ENCODE results near the gene TCF7L2. TPM values are rescaled to one million over a fixed set of nuclear protein-coding genes. Genes with fewer than 3 reads are reported as not detected.
A peak's percentile ranks its signal among the peaks of the same experiment; 100 is the strongest.

TCF7L2 gene
- total and polyA plus RNA-seq, 12 donors, result 8.7 to 24.7 (median 14.8) TPM

DNA sequence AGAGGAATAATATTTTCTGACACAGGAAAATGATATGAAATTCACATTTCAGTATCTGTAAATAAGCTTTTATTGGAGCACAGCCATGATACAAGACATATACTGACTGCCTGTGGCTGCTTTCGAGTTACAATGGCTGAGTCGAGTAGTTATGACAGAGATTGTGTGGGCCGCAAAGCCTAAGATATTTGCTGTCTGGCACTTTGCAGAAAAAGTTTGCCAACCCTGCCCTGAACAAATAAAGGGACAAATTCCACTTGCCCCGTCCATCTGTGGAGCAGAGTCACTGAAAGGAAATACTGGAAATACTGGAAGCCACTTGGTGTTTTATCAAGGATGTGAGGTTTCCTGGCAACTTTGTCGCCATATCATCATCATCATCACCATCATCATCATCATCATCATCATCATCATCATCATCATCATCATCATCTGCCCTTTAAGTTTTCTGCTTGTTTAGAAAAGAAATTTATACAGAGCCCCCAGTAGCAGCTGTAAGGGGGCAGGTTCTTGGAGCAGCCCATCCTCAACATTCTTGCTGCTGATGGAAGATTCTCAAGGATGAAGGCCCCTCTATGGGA lies 85.8 kb downstream of the TCF7L2 start:
- Histone ChIP-seq H3K9me3 (replicated peaks in 1 of 3) (no peaks in the 10 kb centered on the region), H3K36me3 (replicated peaks in 1 of 2) (no peaks in the 10 kb centered on the region), H3K4me1 (replicated peaks in 1 of 2) (peaks cover 0 to 5% of the 10 kb centered on the region in 2 donors), H3K27ac (peak overlapping the region in 1 of 5 donors; percentile 3), H3K27me3 (no peaks in the 10 kb centered on the region), H3K4me3 (no peak overlapping the region)
- TF ChIP-seq CTCF (IDR thresholded peaks at IDR 0.05) (no peak), POLR2A (IDR thresholded peaks at IDR 0.05) (no peak)
- 76 to 89% (median 81%) methylated on average over 5 of the region's 5 CpGs for WGBS, 4 donors
- intact Hi-C loops (cut with DNase I), result no loop called here
- DNase-seq, result no peak

DNA sequence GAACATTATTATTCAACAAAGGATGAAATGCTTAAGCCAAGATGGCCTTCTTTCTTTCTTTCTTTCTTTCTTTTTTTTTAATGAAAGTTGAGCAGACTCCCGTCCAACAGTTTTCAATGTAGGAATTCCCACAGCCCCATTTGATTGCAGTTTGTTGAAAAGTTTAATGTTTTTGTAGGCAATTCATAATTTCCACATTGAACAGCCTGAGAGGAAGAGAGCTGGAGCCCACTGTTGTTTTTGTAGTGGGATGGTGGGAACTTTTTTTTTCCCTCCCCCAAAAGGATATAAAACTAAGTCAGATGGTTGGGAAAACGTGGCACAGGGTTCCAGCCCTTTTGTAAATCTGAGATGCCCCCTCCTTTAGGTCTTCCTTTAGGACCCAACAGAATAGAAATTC lies 86.6 kb downstream of the TCF7L2 start:
- WGBS, 4 donors, result 84 to 95% (median 87%) methylated on average over 2 of the region's 2 CpGs
- intact Hi-C loops (cut with DNase I), result no loop called here

GRCh38 chr10:113037218-113037617 lies 87.2 kb downstream of the TCF7L2 start:
- Histone ChIP-seq H3K27me3 (no peaks in the 10 kb centered on the region), H3K4me1 (replicated peaks in 1 of 2) (peaks cover 0 to 11% of the 10 kb centered on the region in 2 donors), H3K9me3 (replicated peaks in 1 of 3) (no peaks in the 10 kb centered on the region), H3K4me3 (no peak overlapping the region), H3K36me3 (replicated peaks in 1 of 2) (no peaks in the 10 kb centered on the region), H3K27ac (no peak overlapping the region)
- intact Hi-C loops (cut with DNase I), result no loop called here
- WGBS, 4 donors, result 84 to 97% (median 95%) methylated on average over 2 of the region's 2 CpGs
- DNase-seq, result no peak
- no peak for TF ChIP-seq CTCF (IDR thresholded peaks at IDR 0.05)
- TF ChIP-seq POLR2A (IDR thresholded peaks at IDR 0.05), result no peak

More for the DNA sequence above, 86.6 kb downstream of the TCF7L2 start:
- TF ChIP-seq POLR2A (IDR thresholded peaks at IDR 0.05) (no peak), CTCF (IDR thresholded peaks at IDR 0.05) (no peak)
- DNase-seq, result no peak
- Histone ChIP-seq H3K4me3 (no peak overlapping the region), H3K27me3 (no peaks in the 10 kb centered on the region), H3K36me3 (replicated peaks in 1 of 2) (no peaks in the 10 kb centered on the region), H3K9me3 (replicated peaks in 1 of 3) (no peaks in the 10 kb centered on the region), H3K4me1 (replicated peaks in 1 of 2) (peaks cover 0 to 6% of the 10 kb centered on the region in 2 donors), H3K27ac (no peak overlapping the region)

GRCh38 chr10:113038183-113038582 lies 88.1 kb downstream of the TCF7L2 start:
- no peak overlapping the region for H3K27ac ChIP-seq
- WGBS, 4 donors, result 90 to 97% (median 93%) methylated on average over 10 to 12 of the region's 12 CpGs
- H3K27me3 ChIP-seq, result no peaks in the 10 kb centered on the region
- H3K9me3 ChIP-seq (replicated peaks in 1 of 3), result no peaks in the 10 kb centered on the region
- intact Hi-C loops (cut with DNase I), result no loop called here
- H3K36me3 ChIP-seq (replicated peaks in 1 of 2), result no peaks in the 10 kb centered on the region
- TF ChIP-seq CTCF (IDR thresholded peaks at IDR 0.05) (no peak), POLR2A (IDR thresholded peaks at IDR 0.05) (no peak)
- H3K4me1 ChIP-seq (replicated peaks in 1 of 2), result peaks cover 0 to 15% of the 10 kb centered on the region in 2 donors
- DNase-seq, result no peak
- no peak overlapping the region for H3K4me3 ChIP-seq

All from adrenal gland (tissue), 12 donors.